ENCODE results near the gene GPD1L. TPM values are rescaled to one million over a fixed set of nuclear protein-coding genes. Genes with fewer than 3 reads are reported as not detected.

The GPD1L gene
- polyA plus RNA-seq, 1 donor (not counting 4 experiments of a cell fraction or from before 2014, with no cell fraction given), result 4.5 TPM

DNA sequence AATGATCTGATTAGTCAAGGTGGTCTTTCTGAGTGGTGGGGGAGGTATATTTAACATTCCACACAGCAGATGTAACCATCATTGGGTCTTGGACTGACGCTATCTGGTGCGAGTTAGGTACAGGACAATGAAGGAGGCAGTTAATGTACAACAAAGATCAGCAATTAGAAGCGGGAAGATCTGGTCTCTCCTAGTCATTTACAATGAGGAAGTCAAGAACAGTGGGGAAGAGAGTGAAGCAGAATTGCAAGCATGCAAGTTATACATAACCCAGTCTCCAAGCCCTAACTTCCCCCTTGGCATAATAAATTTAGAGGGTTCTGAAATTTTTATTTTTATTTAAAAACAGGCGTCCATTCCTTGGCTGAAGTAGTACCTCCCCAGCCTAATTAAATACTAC lies 14.1 kb downstream of the GPD1L start:
- Histone ChIP-seq H3K36me3 (ENCODE audit: control insufficient read depth in 2 of 2, extremely low read depth in 1 of 2, insufficient read depth in 2 of 2, low read length in 2 of 2) (no peaks in the 10 kb centered on the region), H2AFZ (ENCODE audit: control insufficient read depth, low read length) (no peak overlapping the region), H3K9me1 (ENCODE audit: control insufficient read depth, extremely low read depth, insufficient read depth, low read length) (no peaks in the 10 kb centered on the region), H3K4me1 (ENCODE audit: control insufficient read depth, extremely low read depth, insufficient read depth, low read length) (no peaks in the 10 kb centered on the region), H3K4me3 (ENCODE audit: control insufficient read depth in 2 of 3, extremely low read depth in 1 of 3, insufficient read depth in 2 of 3, low read depth in 1 of 3, low read length in 3 of 3) (no peak overlapping the region), H3K27ac (ENCODE audit: control insufficient read depth, insufficient read depth, low read length) (no peak overlapping the region), H3K9me3 (ENCODE audit: control insufficient read depth, low read depth, low read length) (no peaks in the 10 kb centered on the region), H3K27me3 (ENCODE audit: control insufficient read depth, extremely low read depth, insufficient read depth, low read length) (no peaks in the 10 kb centered on the region), H3K9ac (ENCODE audit: control insufficient read depth, extremely low read depth, insufficient read depth, low read length) (no peak overlapping the region), H3K79me2 (ENCODE audit: control insufficient read depth, insufficient read depth, low read length) (no peaks in the 10 kb centered on the region), H4K20me1 (ENCODE audit: control insufficient read depth, extremely low read depth, insufficient read depth, low read length) (no peaks in the 10 kb centered on the region), H3K4me2 (ENCODE audit: control insufficient read depth, extremely low read depth, insufficient read depth, low read depth, low read length) (no peak overlapping the region)
- dilution Hi-C loops (cut with MboI; ENCODE audit: extremely low pct_ligation_motif_present, low sequenced_read_pairs), result no loop called here
- FAIRE-seq (no peak), DNase-seq (ENCODE audit: low read depth, low spot score) (no peak)
- TF ChIP-seq, protein P1, sequence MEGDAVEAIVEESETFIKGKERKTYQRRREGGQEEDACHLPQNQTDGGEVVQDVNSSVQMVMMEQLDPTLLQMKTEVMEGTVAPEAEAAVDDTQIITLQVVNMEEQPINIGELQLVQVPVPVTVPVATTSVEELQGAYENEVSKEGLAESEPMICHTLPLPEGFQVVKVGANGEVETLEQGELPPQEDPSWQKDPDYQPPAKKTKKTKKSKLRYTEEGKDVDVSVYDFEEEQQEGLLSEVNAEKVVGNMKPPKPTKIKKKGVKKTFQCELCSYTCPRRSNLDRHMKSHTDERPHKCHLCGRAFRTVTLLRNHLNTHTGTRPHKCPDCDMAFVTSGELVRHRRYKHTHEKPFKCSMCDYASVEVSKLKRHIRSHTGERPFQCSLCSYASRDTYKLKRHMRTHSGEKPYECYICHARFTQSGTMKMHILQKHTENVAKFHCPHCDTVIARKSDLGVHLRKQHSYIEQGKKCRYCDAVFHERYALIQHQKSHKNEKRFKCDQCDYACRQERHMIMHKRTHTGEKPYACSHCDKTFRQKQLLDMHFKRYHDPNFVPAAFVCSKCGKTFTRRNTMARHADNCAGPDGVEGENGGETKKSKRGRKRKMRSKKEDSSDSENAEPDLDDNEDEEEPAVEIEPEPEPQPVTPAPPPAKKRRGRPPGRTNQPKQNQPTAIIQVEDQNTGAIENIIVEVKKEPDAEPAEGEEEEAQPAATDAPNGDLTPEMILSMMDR (optimal IDR thresholded peaks at IDR 0.05 in 1 of 3, IDR thresholded peaks at IDR 0.05 in 1 of 3, conservative IDR thresholded peaks at IDR 0.05 in 1 of 3; ENCODE audit: extremely low read depth in 1 of 3, insufficient read depth in 2 of 3, low read length in 3 of 3), result no peak
- no peak for TF ChIP-seq EZH2 (IDR thresholded peaks at IDR 0.05; ENCODE audit: low read length)

DNA sequence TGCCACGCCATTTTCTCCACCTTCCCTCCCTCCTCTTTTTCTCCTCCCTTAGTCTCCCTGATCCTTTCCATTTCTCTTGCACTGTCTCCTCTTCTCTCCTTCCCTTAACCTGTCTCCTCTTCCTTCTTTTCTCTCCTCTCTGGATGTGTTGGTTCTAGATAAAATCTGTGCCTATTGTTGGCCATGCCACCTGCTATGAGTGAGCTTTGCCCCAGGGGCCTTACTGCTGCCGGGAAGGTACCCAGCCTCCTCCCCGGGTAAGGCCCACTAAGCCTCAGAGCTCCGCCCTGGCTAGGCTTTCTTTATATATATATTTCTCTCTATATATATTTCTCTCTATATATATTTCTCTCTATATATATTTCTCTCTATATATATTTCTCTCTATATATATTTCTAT lies 14.7 kb downstream of the GPD1L start:
- no peak overlapping the region for H3K4me3 ChIP-seq (ENCODE audit: control insufficient read depth in 2 of 3, extremely low read depth in 1 of 3, insufficient read depth in 2 of 3, low read depth in 1 of 3, low read length in 3 of 3)
- no peak for TF ChIP-seq EZH2 (IDR thresholded peaks at IDR 0.05; ENCODE audit: low read length)
- TF ChIP-seq, protein P1 (optimal IDR thresholded peaks at IDR 0.05 in 1 of 3, IDR thresholded peaks at IDR 0.05 in 1 of 3, conservative IDR thresholded peaks at IDR 0.05 in 1 of 3; ENCODE audit: extremely low read depth in 1 of 3, insufficient read depth in 2 of 3, low read length in 3 of 3), result no peak
- no peaks in the 10 kb centered on the region for H3K79me2 ChIP-seq (ENCODE audit: control insufficient read depth, insufficient read depth, low read length)
- DNase-seq (ENCODE audit: low read depth, low spot score) (no peak), FAIRE-seq (no peak)
- no peaks in the 10 kb centered on the region for H3K4me1 ChIP-seq (ENCODE audit: control insufficient read depth, extremely low read depth, insufficient read depth, low read length)
- H3K9me3 ChIP-seq (ENCODE audit: control insufficient read depth, low read depth, low read length), result no peaks in the 10 kb centered on the region
- H2AFZ ChIP-seq (ENCODE audit: control insufficient read depth, low read length), result no peak overlapping the region
- no peaks in the 10 kb centered on the region for H3K36me3 ChIP-seq (ENCODE audit: control insufficient read depth in 2 of 2, extremely low read depth in 1 of 2, insufficient read depth in 2 of 2, low read length in 2 of 2)
- dilution Hi-C loops (cut with MboI; ENCODE audit: extremely low pct_ligation_motif_present, low sequenced_read_pairs), result no loop called here
- no peak overlapping the region for H3K4me2 ChIP-seq (ENCODE audit: control insufficient read depth, extremely low read depth, insufficient read depth, low read depth, low read length)
- H4K20me1 ChIP-seq (ENCODE audit: control insufficient read depth, extremely low read depth, insufficient read depth, low read length), result no peaks in the 10 kb centered on the region
- H3K9me1 ChIP-seq (ENCODE audit: control insufficient read depth, extremely low read depth, insufficient read depth, low read length), result no peaks in the 10 kb centered on the region
- H3K9ac ChIP-seq (ENCODE audit: control insufficient read depth, extremely low read depth, insufficient read depth, low read length), result no peak overlapping the region
- H3K27ac ChIP-seq (ENCODE audit: control insufficient read depth, insufficient read depth, low read length), result no peak overlapping the region
- no peaks in the 10 kb centered on the region for H3K27me3 ChIP-seq (ENCODE audit: control insufficient read depth, extremely low read depth, insufficient read depth, low read length)

Data from keratinocyte (primary cell).